ENCODE results near the gene TMEM247.
"Not testable (repeated sequence)": the region's sequence is repeated elsewhere in the genome, so short reads cannot be mapped to it uniquely, and the experiment has no call there.

The TMEM247 gene

GRCh38 chr2:46518861-46519260 lies 39.5 kb downstream of the TMEM247 start:
- no peak for DNase-seq

- DNase-seq = no peak
Observed at GRCh38 chr2:46519265-46519664, 39.9 kb downstream of the TMEM247 start.

- no peak for DNase-seq
Observed at GRCh38 chr2:46520130-46520711, 40.9 kb downstream of the TMEM247 start.

- no peak for DNase-seq
Observed at GRCh38 chr2:46521215-46521683, 41.9 kb downstream of the TMEM247 start.

- DNase-seq = not testable (repeated sequence)
Observed at GRCh38 chr2:46522385-46522784, 43.0 kb downstream of the TMEM247 start.

- DNase-seq = no peak
Observed at GRCh38 chr2:46525522-46526155, 46.3 kb downstream of the TMEM247 start.

GRCh38 chr2:46528880-46529279 lies 49.5 kb downstream of the TMEM247 start:
- DNase-seq = no peak

GRCh38 chr2:46530639-46531038 lies 51.3 kb downstream of the TMEM247 start:
- no peak for DNase-seq

GRCh38 chr2:46531863-46532262 lies 52.5 kb downstream of the TMEM247 start:
- DNase-seq = no peak
